Activated CD4-positive, alpha-beta memory T cell treated with anti-CD3 and anti-CD28 coated beads for 36 hours (primary cell): ENCODE data around the gene FAM227B. TPM values are rescaled to one million over a fixed set of nuclear protein-coding genes. Genes with fewer than 3 reads are reported as not detected.

Experiments used
- CTCF ChIA-PET: fragments of 350-600 bp; sonication (Branson Sonifier 250); formaldehyde crosslinking; loops from one replicate; lab custom pipeline; 2021; ENCODE audit warnings: antibody characterized with exemption, inconsistent platforms; lab: Charles Lee
- POLR2A ChIA-PET: fragments of 350-600 bp; sonication (Branson Sonifier 250); formaldehyde crosslinking; loops from one replicate; lab custom pipeline; 2021; ENCODE audit warnings: antibody characterized with exemption; lab: Charles Lee
- DNase-seq: peaks from one replicate; pipeline ENCODE4 v3.0.0-alpha.2; 2020
- H3K27ac Mint-ChIP-seq: one replicate; pipeline ENCODE4 v1.8.0; 2021; ENCODE audit warnings: mixed read lengths
- H3K27me3 Mint-ChIP-seq: one replicate; pipeline ENCODE4 v1.8.0; 2021; ENCODE audit warnings: mixed read lengths
- H3K36me3 Mint-ChIP-seq: one replicate; pipeline ENCODE4 v1.8.0; 2021; ENCODE audit warnings: mixed read lengths
- H3K4me1 Mint-ChIP-seq: one replicate; pipeline ENCODE4 v1.8.0; 2021; ENCODE audit warnings: low read depth, mixed read lengths
- H3K4me3 Mint-ChIP-seq: one replicate; pipeline ENCODE4 v1.8.0; 2021; ENCODE audit warnings: mild to moderate bottlenecking, mixed read lengths
- H3K9me3 Mint-ChIP-seq: one replicate; pipeline ENCODE4 v1.8.0; 2021; ENCODE audit warnings: mixed read lengths
- intact Hi-C: fragments of 100-400 bp; cut with micrococcal nuclease; formaldehyde crosslinking; loops from one replicate; pipeline ENCODE4 v1.15.1; 2023
- total RNA-seq, 2 experiments: library from RNA; stranded (reverse); gene quantifications; one replicate each; pipeline ENCODE4 v1.2.3, GENCODE V29; 2021

The FAM227B gene
- total RNA-seq, 2 experiments from 2014 or later = 2.8 to 3.8 TPM

DNA sequence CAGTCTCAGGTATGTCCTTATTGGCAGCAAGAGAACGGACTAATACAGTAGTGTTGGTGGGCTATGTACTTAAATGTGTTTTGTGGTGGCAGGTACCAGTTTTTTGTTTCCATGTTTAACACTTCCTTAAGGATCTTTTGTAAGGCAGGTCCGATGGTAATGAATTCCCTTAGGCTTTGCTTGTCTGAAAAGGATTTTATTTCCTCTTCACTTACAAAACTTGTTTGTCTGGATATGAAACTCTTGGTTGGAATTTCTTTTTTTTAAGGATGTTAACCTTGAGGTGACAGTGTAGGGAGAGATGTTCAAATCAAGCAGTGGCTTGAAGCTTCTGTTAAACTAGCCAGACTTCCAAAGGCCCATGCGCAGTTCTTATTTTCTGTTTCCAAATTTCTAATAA, 319.8 kb downstream of the FAM227B start:
- intact Hi-C loops = no loop called here
- CTCF ChIA-PET = no interaction called here
- H3K9me3 Mint-ChIP-seq = no peaks in the 10 kb centered on the region
- H3K4me3 Mint-ChIP-seq = no peak overlapping the region
- no peak overlapping the region for H3K27ac Mint-ChIP-seq
- DNase-seq = no peak
- H3K4me1 Mint-ChIP-seq = peaks cover 4% of the 10 kb centered on the region
- no peaks in the 10 kb centered on the region for H3K27me3 Mint-ChIP-seq
- peaks cover 54% of the 10 kb centered on the region for H3K36me3 Mint-ChIP-seq
- POLR2A ChIA-PET = no interaction called here

DNA sequence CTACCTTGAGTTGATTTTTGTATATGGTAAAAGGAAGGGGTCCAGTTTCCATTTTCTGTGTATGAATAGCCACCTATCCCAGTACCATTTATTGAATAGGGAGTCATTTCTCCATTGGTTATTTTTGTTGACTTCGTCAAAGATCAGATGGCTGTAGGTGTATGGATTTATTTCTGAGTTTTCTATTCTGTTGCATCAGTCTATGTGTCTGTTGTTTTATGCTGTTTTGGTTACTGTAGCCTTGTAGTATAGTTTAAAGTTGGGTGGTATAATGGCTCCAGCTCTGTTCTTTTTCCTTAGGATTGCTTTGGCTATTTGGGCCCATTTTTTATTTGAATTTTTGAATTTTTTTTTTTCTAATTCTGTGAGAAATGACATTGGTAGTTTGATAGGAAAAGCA, 323.0 kb downstream of the FAM227B start:
- Mint-ChIP-seq H3K27ac (no peak overlapping the region), H3K27me3 (no peaks in the 10 kb centered on the region), H3K4me3 (no peak overlapping the region), H3K9me3 (no peaks in the 10 kb centered on the region), H3K36me3 (peaks cover 58% of the 10 kb centered on the region), H3K4me1 (peaks cover 4% of the 10 kb centered on the region)
- POLR2A ChIA-PET = no interaction called here
- no peak for DNase-seq
- CTCF ChIA-PET = no interaction called here
- intact Hi-C loops = no loop called here

DNA sequence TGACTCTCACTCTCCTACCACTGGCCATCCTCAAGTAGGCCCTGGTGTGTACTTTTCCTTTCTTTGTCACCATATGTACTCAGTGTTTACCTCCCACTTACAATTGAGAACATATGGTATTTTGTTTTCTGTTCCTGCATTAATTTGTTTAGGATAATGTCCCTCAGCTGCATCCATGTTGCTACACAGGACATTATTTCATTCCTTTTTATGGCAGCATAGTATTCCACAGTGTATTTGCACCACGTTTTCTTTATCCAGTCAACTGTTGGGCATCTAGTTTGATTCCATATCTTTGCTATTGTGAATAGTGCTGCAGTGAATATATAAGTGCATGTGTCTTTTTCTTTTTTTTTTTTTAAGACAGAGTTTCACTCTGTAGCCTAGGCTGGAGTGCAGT, 324.4 kb downstream of the FAM227B start:
- no peaks in the 10 kb centered on the region for H3K27me3 Mint-ChIP-seq
- no peak overlapping the region for H3K27ac Mint-ChIP-seq
- CTCF ChIA-PET = no interaction called here
- no peak overlapping the region for H3K4me3 Mint-ChIP-seq
- H3K9me3 Mint-ChIP-seq = no peaks in the 10 kb centered on the region
- peaks cover 4% of the 10 kb centered on the region for H3K4me1 Mint-ChIP-seq
- no peak for DNase-seq
- POLR2A ChIA-PET = no interaction called here
- intact Hi-C loops = no loop called here
- H3K36me3 Mint-ChIP-seq = peaks cover 65% of the 10 kb centered on the region

DNA sequence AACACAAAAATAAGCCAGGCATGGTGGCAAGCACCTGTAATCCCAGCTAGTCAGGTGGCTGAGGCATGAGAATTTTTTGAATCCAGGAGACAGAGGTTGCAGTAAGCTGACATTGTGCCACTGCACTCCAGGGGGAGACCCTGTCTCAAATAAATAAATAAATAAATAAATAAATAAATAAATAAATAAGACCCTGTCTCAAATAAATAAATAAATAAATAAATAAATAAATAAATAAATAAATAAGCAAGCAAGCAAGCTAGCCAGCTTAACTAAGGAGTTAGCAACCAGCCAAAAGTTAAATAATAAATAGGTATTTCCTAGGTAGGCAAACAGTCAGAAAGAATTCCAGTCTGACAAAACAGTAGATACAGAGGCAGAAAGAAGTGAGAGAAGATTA, 326.7 kb downstream of the FAM227B start:
- H3K27ac Mint-ChIP-seq = no peak overlapping the region
- H3K27me3 Mint-ChIP-seq = no peaks in the 10 kb centered on the region
- H3K4me3 Mint-ChIP-seq = no peak overlapping the region
- no peak for DNase-seq
- no peaks in the 10 kb centered on the region for H3K4me1 Mint-ChIP-seq
- POLR2A ChIA-PET = no interaction called here
- H3K36me3 Mint-ChIP-seq = peaks cover 54% of the 10 kb centered on the region
- intact Hi-C loops = no loop called here
- H3K9me3 Mint-ChIP-seq = no peaks in the 10 kb centered on the region
- CTCF ChIA-PET = no interaction called here

DNA sequence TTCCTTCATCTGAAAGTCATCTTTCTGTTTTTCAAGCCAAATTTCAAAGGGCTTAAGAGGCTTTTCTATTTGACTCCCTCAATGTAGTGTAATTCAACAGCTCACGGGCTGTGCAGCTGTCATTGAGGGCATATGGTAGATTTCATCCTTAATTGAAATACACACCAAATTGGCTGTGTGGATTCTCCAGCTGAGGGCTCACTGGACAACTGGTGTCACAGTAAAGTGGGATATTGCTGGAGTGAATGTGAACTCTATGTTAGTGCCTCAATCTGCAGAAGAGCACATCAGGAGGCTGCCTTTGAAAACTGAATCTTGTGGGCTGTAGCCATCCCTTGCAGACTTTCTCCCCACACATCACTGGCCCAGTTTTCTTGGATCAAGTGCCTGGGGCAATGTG, 330.4 kb downstream of the FAM227B start:
- H3K4me1 Mint-ChIP-seq = peaks cover 15% of the 10 kb centered on the region
- no peak for DNase-seq
- peaks cover 50% of the 10 kb centered on the region for H3K36me3 Mint-ChIP-seq
- intact Hi-C loops = no loop called here
- no peaks in the 10 kb centered on the region for H3K9me3 Mint-ChIP-seq
- POLR2A ChIA-PET = no interaction called here
- no peak overlapping the region for H3K27ac Mint-ChIP-seq
- CTCF ChIA-PET = no interaction called here
- no peaks in the 10 kb centered on the region for H3K27me3 Mint-ChIP-seq
- no peak overlapping the region for H3K4me3 Mint-ChIP-seq

DNA sequence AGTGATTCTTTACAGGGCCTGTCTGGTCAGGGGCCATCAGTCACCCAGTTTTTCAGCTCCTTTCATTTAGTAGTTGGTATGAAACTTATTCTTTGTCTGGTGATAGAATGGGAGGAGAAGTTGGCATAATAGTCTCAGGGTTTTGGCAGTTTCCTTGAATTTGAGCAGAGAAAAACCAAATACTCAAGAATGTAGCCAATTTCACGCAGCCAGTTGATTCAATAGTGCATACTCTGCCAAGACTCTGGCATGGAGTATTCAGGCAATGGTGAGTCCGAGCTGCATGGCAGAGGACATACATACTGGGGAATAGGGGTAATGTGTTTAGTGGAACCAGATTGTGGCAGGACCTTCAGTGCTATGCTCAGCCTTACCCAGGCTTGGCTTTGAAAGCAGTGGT, 332.2 kb downstream of the FAM227B start:
- ChIA-PET POLR2A (no interaction called here), CTCF (no interaction called here)
- no peak for DNase-seq
- H3K27ac Mint-ChIP-seq = no peak overlapping the region
- H3K4me1 Mint-ChIP-seq = peaks cover 15% of the 10 kb centered on the region
- H3K36me3 Mint-ChIP-seq = peaks cover 55% of the 10 kb centered on the region
- no peaks in the 10 kb centered on the region for H3K27me3 Mint-ChIP-seq
- H3K4me3 Mint-ChIP-seq = no peak overlapping the region
- intact Hi-C loops = no loop called here
- H3K9me3 Mint-ChIP-seq = no peaks in the 10 kb centered on the region

DNA sequence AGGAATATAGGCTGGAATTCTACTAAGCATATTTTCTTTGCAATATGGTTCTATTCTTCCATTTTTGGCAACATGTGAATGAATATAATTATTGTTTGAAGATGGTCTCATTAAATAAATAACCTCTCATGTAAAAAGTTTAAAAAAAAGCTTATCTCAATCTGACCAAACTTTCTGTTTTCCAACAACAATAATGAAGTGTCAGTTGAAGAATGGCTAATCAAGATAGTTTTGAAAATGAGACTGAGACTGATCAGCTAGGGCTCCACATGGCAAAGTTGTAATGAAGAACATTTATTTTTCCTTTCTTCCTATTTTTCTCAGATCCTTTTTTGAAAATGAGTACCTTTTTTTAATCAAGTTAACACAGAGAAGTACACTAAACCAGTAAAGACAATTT, 333.1 kb downstream of the FAM227B start:
- POLR2A ChIA-PET = no interaction called here
- H3K27ac Mint-ChIP-seq = no peak overlapping the region
- H3K4me1 Mint-ChIP-seq = peaks cover 15% of the 10 kb centered on the region
- H3K9me3 Mint-ChIP-seq = no peaks in the 10 kb centered on the region
- H3K27me3 Mint-ChIP-seq = no peaks in the 10 kb centered on the region
- CTCF ChIA-PET = no interaction called here
- intact Hi-C loops = no loop called here
- DNase-seq = no peak
- no peak overlapping the region for H3K4me3 Mint-ChIP-seq
- H3K36me3 Mint-ChIP-seq = peaks cover 55% of the 10 kb centered on the region

DNA sequence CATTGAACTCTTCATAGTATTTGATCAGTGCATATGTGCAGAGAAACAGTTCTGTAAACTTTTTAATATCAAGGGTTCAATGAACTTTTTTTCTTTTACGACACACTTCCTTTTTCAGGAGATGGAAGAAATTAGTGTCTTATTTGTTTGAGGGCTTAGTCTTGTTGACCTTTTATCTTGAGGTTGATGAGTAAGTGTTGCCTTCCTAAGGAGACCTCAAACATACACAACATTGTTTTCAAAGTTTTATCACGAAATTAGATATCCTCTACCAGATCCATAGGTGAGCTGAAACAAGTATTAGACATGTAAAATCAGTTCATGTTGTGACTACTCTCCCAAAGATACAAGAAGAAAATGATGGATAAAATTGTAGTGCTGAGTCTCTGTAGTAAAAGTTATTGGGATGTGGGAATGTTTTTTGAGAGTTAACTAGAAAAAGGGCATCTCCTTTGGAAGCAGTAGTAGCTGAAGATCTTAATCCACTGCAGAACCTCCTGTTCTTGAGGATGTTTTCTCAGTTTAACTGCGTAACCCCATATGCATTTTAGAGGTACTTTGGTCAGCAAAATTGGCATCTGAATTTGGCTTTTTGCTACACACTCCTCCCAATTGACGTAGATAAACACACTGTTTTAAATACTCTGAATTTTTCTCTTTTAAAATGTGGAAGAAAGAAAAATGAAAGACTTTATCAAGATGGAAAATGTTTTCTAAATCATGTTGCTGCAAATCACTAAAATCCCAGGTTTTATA, 333.8 kb downstream of the FAM227B start:
- ChIA-PET POLR2A (no interaction called here), CTCF (no interaction called here)
- intact Hi-C loops = no loop called here
- no peak overlapping the region for H3K4me3 Mint-ChIP-seq
- peaks cover 15% of the 10 kb centered on the region for H3K4me1 Mint-ChIP-seq
- no peaks in the 10 kb centered on the region for H3K9me3 Mint-ChIP-seq
- DNase-seq = no peak
- peaks cover 54% of the 10 kb centered on the region for H3K36me3 Mint-ChIP-seq
- peak overlapping the region; percentile 52 for H3K27ac Mint-ChIP-seq
- H3K27me3 Mint-ChIP-seq = no peaks in the 10 kb centered on the region

DNA sequence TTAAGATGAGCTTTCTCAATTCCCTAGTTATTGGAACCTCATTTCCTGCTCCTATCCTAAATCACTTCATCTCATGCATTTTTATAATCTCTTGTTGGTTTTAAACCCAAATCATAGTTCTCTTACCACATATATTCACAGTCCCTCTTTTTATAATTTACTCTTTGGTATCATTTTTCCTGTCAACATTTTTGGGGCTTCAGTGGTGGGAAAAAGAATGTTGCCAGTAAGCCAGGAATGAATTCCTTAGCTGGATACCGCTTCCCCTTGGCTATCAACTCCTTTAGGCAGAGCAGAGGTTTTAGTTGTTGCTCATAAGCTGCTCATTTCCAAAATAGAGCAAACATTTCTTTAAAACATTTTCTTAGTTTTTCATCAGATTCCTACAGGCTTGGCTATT, 338.3 kb downstream of the FAM227B start:
- Mint-ChIP-seq H3K9me3 (no peaks in the 10 kb centered on the region), H3K36me3 (peaks cover 59% of the 10 kb centered on the region), H3K27ac (no peak overlapping the region), H3K27me3 (no peaks in the 10 kb centered on the region), H3K4me1 (peaks cover 13% of the 10 kb centered on the region), H3K4me3 (no peak overlapping the region)
- CTCF ChIA-PET = interaction anchor here (0.9 kb wide), 1 partner anchor 47 kb away, joined by 3 read pairs; no protein-coding TSS in a partner anchor
- intact Hi-C loops = no loop called here
- POLR2A ChIA-PET = no interaction called here
- DNase-seq = no peak

DNA sequence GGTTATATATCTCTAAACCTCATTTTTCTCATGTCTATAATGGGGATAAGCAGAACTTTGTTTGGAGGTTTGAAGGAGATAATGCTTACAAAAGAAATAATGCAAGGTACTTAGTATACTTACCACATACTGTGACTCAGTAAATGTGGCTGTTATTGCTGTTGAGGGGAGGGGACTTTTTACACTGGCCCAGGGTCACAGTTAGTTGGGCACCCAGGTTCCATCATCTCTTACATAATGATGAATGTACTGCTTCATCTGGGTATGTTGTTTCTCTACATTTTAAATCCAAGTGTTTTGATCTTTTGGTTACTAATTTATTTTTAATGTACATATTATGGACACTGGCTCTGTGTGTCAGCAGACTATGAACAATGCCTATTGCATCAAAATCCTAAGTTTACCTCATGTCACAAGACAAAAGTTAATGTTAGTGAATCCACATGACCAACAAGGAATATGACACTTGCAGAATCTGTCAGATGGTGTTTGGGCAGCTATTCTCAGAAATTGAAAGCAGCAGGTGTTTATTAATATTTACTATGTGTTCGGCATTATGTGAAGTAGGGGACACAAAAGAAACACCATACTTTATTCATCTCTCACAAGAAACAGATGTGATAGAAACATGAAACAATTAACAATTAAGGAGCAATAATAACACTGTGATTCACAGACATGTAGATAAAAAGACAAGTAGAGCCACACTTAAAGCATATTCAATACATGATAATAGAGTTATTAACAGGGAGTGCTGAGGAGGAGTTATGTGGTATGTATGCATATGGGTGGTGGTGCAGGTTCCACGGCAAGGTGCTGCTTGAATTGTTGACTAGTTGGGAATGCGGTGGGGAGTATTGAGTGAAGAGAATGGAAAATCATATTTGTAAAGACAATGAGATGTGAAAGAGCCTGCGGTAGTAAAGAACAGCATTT, 340.8 kb downstream of the FAM227B start:
- Mint-ChIP-seq H3K9me3 (no peaks in the 10 kb centered on the region), H3K4me1 (no peaks in the 10 kb centered on the region), H3K27me3 (no peaks in the 10 kb centered on the region), H3K4me3 (no peak overlapping the region), H3K36me3 (peaks cover 42% of the 10 kb centered on the region), H3K27ac (no peak overlapping the region)
- intact Hi-C loops = no loop called here
- no peak for DNase-seq
- ChIA-PET CTCF (no interaction called here), POLR2A (no interaction called here)

DNA sequence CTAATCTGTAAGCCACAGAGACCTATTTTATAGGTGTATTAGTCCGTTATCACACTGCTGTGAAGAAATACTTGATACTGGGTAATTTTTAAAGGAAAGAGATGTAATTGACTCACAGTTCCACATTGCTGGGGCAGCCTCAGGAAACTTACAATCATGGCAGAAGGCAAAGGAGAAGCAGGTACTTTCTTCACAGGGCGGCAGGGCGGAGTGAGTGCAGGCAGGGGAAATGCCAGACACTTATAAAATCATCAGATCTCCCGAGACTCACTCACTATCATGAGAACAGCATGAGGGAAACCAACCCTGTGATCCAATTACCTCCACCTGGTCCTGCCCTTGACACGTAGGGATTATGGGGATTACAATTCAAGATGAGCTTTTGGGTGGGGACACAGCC, 341.9 kb downstream of the FAM227B start:
- Mint-ChIP-seq H3K9me3 (no peaks in the 10 kb centered on the region), H3K4me1 (no peaks in the 10 kb centered on the region), H3K36me3 (peaks cover 33% of the 10 kb centered on the region), H3K27ac (no peak overlapping the region), H3K27me3 (no peaks in the 10 kb centered on the region), H3K4me3 (no peak overlapping the region)
- ChIA-PET CTCF (no interaction called here), POLR2A (no interaction called here)
- intact Hi-C loops = no loop called here
- no peak for DNase-seq
